Gastroesophageal sphincter (tissue), 2 donors: ENCODE measurements around the gene SSTR4.

Source experiments
- EP300 ChIP-seq: sonication (generic); formaldehyde crosslinking; IDR thresholded peaks from one replicate; pipeline ENCODE4 v1.6.1; 2017; ENCODE audit warnings: antibody characterized with exemption, mild to moderate bottlenecking
- POLR2A ChIP-seq, 2 donors: fragments of 450-650 bp; IDR thresholded peaks; one replicate each; pipeline ENCODE4 v1.6.1; 2017; ENCODE audit warnings: antibody characterized with exemption in 2 of 2, mild to moderate bottlenecking in 2 of 2, moderate library complexity in 1 of 2
- POLR2AphosphoS5 ChIP-seq: sonication (generic); formaldehyde crosslinking; IDR thresholded peaks from one replicate; pipeline ENCODE4 v1.6.1; 2017; ENCODE audit warnings: antibody characterized with exemption

DNA sequence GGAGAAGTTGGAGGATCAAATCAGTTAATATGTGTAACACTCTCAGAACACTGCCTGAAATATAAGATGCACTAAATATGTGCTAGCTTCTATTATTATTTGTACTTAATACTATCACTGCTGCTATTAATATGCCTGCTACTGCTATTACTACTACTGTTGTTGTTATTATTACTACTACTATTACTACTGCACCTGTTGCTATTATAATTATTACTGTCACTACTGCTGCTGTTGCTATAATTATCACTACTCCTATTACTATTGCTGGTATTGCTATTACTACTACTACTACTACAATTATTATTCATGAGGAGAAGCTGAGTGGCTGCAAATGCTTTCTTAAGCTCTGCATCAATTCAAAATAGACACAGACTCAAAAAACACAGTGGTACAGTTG, 16.7 kb upstream of the SSTR4 start:
- TF ChIP-seq POLR2A (IDR thresholded peaks at IDR 0.05) = no peak
- TF ChIP-seq POLR2AphosphoS5 = no peak
- no peak for TF ChIP-seq EP300
